ENCODE measurements around the gene DGUOK.
A peak's percentile ranks its signal among the peaks of the same experiment; 100 is the strongest.
"Not testable (repeated sequence)": the region's sequence is repeated elsewhere in the genome, so short reads cannot be mapped to it uniquely, and the experiment has no call there.

The DGUOK gene

DNA sequence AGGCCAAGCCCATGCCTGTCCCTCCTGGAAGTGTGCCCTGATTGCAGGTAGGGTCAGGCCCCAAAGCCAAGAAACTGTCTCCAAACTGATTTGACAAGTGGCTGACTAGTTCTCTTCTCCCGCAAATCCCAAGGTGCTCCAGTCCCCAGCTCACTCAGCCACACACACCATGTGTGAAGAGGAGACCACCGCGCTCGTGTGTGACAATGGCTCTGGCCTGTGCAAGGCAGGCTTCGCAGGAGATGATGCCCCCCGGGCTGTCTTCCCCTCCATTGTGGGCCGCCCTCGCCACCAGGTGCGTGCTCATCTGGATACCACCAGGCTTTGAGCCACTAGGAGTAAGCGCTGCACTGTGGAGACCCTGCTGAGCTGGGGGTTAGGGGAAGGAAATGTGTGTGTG is 25.5 kb upstream of the DGUOK start:
- DNase-seq, result no peak

DNA sequence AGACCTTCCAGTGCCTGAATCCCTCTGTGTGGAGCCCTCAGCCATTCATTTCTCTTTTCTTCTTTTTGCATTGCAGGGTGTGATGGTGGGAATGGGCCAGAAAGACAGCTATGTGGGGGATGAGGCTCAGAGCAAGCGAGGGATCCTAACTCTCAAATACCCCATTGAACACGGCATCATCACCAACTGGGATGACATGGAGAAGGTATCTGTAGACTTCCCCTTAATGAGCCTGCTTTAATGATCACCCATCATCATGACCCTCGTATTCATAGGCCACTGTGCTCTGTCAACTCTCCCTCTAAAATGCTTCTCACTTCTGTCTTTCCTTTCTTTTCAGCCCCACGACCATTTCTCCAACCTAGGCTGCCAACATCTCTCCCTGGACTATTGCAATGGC is 24.4 kb upstream of the DGUOK start:
- no peak for DNase-seq

DNA sequence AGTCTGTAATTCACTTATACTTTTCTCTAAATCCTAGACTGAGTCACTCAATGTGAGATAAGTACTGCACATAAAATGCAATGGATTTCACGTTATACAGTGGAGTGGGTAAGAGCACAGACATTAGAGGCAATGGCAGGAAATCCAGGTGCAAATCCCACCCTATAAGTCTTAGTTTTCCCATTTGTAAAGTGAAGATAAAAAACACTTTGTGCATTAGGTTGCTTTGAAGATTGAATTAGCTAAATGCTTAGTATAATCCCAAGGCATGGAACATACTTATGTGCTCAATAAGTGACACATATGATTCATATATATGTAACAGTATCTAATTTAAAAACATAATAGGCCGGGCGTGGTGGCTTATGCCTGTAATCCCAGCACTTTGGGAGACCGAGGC is 23.4 kb upstream of the DGUOK start:
- no peak for DNase-seq

DNA sequence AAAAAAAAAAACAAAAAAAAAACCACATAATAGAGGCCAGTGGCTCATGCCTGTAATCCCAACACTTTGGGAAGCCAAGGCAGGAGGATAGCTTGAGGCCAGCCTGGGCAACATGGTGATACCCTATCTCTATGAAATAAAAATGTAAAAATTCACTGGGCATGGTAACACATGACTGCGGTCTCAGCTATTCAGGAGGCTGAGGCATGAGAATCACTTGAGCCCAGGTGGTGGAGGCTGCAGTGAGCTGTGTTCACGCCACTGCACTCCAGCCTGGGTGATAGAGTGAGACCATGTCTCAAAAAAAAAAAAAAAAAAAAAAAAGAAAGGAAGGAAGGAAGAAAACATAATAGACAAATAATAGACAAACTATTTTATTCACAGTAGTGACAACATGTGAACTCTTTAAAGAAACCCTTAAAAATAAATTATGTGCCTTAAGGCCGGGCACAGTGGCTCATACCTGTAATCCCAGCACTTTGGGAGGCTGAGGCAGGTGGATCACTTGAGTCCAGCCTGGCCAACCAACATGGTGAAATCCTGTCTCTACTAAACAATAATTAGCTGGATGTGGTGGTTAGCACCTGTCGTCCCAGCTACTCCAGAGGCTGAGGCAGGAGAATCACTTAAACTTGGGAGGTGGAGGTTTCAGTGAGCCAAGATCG is 22.6 kb upstream of the DGUOK start:
- not testable (repeated sequence) for DNase-seq

DNA sequence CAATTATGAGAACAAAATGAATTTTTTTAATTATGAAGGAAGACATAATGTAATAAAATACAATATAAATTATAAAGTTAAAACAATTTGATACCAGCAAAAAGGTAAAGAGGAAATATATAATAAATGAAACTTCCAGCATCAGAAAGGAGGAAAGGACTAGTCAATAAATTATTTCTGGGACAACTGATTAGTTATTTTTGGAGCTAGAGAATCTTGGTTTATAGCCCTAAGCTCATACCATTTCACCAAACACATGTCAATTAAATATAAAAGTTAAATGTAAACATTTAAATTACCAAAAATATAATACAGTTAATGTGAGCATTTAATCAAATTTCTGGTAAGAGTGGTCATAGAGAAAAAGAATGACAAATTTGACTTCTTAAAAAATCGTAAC is 21.7 kb upstream of the DGUOK start:
- DNase-seq, result no peak

DNA sequence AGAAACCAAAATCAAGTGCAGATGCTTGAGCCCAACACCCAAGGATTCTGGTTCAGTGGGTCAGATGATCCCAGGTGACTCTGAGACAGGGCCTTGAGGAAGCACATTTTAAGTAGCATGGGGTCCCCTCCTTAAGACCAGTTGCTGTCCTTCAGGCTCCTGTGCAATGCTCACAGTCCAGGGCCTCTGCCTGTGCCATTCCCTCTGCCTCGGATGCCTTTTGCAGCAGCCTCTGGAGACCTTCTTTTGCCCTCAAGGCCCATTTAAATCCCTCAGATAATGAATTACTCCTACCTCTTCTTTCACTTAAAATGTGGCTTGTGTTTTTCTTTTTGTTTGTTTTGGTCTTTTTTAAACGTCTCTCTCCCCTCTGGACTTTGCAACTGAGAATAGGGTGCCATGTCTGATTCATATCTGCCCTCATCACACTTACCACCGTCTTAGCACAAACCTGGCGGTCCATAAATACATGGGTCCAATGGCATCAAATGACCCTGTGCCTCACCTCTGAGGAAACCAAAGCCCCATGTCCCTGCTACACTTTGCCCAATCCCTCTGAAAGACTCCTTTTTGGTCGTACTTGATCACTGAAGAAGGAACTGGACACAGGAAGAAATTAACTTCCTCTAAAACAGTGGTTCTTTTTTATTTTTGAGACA is 19.7 kb upstream of the DGUOK start:
- no peak for DNase-seq

DNA sequence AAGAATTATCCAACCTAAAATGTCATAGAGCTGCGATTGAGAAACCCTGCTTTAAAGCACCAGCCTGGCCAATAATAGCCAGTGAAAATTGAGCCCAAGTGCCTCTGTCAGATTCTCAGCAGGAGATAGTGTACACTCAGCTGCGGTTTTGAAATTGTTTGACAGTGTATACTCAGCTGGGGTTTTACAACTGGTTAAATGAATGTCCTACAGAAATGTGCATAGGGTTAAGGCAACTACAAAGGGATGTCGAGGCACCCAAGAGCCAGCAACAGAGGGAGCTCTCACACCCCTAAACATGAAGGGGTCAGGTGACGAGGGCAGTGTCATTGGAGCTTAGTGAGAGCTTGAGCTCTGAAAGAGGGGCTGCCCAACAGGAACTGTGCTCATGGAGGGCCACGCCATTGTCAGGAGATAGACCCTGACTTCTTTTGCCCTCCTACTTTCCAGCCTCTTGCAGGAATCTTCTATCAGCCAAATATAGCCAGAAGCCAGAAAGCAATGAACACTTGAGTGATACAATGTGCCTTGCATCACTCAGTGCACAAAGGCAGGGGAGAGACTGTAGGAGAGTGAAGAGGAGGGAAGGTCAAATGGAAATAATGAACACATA is 18.7 kb upstream of the DGUOK start:
- DNase-seq, result peak; percentile 58

DNA sequence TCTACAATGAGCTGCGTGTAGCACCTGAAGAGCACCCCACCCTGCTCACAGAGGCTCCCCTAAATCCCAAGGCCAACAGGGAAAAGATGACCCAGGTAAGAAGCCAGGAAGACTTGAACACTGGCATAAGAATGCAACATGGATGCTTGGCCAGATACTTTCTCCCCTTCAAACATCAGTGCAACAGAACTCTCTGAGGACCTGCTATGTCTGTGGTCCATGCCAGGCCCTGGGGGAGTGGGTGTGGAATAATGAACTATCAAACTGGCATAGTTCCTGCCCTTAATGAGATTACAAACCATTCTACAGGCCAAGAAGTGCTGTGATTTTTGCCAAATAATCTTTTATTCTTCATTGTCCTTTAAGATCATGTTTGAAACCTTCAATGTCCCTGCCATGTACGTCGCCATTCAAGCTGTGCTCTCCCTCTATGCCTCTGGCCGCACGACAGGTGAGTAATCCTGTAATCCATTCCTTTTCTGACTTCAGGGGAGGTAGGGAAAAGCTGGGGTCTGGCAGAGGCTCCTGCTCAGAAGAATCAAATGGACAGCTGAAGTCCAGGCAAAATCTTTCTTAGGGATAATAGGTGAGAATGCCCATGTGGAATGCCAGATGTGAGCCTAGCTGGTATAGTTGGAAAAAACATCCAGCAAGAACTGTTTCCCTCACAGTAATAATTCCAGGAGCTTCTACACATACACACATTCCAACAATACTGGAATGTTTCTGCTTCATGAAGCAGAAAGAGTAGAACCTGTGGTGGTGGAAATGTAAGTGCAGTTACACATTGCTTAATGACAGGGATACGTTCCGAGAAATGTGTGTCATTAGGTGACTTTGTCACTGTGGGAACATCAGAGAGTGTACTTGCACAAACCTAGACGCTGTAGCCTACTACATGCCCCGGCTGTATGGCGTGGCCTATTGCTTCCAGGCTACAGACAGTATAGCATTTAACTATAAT is 17.7 kb upstream of the DGUOK start:
- DNase-seq, result no peak

DNA sequence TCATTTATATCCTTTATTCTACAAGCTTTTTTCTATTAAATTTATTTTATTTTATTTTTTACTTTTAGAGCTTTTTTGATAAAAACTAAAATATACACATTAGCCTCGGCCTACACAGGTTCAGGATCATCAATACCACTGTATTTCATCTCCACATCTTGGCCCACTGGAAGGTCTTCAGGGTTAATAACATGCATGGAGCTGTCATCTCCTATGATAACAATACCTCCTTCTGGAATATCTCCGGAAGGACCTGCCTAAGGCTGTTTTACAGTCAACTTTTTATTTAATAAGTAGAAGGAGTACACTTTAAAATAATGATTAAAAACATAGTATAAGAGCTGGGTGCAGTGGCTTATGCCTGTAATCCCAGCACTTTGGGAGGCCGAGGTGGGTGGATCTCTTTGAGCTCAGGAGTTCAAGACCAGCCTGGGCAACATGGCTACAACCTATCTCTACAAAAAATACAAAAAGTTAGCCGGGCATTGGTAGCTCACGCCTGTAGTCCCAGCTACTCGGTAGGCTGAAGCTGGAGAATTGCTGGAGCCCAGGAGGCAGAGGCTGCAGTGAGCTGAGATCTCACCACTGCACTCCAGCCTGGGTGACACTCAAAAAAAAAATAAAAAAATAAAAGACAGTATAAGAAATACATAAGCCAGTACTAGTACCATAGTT is 15.7 kb upstream of the DGUOK start:
- no peak for DNase-seq

DNA sequence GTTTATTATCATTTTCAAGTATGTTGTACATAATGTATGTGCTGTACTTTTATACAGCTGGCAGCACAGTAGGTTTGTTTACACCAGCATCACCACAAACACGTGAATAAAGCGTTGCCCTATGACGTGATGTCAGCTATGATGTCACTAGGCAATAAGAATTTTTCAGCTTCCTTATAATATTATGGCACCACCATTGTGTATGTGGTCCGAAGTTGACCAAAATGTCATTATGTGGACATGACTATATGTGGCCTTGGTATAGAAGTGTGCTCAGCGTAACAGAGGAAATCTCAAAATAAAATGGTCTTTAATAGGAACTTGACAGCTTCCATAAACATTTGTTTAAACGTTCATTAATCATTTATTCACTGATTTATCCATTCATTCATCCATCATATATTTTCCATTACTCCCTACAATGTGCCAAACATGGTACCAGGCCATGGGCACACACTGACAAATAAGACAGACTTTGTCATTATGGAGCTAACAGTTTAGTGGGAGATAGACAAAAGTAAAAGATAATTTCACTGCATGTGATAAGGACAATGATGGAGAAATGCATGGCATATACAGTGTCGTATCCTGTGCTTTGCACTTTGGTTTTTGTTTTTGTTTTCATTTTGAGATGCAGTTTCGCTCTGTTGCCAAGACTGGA is 15.0 kb upstream of the DGUOK start:
- DNase-seq, result no peak

DNA sequence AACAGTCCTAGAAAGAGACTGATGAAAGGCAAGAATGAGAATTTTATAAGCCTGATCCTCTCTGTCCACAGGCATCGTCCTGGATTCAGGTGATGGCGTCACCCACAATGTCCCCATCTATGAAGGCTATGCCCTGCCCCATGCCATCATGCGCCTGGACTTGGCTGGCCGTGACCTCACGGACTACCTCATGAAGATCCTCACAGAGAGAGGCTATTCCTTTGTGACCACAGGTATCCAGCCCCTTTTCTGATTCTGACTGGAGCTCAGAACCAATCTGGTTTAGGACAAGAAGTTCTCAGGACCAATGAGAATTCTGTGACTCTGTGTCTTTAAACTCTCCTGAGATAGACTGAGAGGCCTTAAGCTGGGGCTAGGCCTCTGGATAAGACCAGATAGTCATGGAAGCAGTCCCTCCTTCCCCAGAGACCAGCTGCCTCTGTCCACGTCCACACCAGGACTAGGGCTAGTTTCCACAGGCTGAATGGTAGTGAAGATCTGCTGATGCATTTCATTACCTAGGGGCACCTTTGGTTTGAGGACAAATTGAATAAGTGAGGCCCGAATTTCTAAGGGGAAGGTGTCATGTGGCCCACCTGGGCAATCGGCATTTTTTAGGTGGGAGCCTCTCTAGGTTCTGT is 13.1 kb upstream of the DGUOK start:
- no peak for DNase-seq

DNA sequence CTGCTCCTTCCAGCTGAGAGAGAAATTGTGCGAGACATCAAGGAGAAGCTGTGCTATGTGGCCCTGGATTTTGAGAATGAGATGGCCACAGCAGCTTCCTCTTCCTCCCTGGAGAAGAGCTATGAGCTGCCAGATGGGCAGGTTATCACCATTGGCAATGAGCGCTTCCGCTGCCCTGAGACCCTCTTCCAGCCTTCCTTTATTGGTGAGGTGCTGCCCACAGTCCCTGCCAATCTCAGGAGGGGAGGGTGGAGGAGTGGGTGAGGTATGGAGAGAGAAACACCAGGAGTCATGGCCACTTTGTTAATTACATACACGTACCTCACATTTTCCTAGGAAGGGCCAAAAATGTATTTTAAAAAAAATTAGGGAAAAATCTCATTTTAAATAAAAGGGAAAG is 12.0 kb upstream of the DGUOK start:
- no peak for DNase-seq

DNA sequence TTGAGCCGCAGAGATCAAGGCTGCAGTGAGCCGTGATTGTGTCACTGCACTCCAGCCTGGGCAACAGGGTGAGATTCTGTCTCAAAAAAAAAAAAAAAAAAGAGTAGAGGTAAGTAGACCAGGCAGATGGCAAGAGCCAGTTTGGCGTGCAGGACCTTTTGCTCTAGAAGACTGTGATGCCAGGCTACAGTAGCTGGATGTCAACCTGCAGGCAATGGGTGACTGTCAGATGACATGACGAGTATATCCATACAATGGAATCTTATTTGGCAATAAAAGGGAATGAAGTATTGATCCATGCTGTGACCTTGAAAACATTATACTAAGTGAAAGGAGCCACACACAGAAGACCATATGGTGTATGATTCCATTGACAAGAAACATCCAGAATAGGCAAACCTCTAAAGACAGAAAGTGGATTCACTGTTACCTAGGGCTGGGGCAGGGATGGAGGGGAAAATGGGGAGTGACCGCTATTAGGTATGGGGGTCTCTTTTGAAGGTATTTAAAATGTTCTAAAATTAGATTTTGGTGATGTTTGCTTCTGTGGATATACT is 11.2 kb upstream of the DGUOK start:
- no peak for DNase-seq

DNA sequence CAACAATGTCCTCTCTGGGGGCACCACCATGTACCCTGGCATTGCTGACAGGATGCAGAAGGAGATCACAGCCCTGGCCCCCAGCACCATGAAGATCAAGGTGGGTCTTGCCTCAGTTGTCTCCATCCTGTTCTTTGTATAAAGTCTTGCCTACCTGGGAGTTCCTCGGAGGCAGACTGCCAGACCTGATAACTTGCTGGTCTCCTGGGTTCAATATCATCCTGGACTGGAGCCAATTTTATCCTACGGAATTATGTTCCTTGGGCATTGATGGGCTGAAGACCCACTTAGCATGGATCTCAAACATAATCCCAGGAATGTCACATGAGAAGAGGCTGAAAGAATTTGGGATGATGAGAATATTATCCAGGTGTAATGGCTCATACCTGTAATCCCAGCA is 10.0 kb upstream of the DGUOK start:
- DNase-seq, result no peak

DNA sequence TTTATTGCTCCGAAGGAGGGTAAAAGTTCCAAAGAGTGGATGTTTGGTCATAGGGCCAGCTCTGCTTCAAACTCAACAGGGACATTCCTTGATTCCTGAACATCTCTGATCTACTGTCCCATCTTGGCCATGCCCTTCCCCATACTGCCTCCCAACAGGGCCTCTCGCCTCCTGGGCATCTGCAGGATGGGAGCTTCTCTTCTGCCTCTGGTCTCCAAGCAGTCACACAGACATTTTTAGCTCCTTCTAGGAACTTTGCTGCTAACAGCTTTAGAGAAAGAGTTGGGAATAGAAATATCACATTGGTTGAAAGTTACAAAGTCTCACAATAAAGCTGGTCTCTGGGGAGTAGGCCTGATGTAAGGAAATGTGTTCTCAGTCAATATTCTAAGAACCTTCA is 9.4 kb upstream of the DGUOK start:
- no peak for DNase-seq

DNA sequence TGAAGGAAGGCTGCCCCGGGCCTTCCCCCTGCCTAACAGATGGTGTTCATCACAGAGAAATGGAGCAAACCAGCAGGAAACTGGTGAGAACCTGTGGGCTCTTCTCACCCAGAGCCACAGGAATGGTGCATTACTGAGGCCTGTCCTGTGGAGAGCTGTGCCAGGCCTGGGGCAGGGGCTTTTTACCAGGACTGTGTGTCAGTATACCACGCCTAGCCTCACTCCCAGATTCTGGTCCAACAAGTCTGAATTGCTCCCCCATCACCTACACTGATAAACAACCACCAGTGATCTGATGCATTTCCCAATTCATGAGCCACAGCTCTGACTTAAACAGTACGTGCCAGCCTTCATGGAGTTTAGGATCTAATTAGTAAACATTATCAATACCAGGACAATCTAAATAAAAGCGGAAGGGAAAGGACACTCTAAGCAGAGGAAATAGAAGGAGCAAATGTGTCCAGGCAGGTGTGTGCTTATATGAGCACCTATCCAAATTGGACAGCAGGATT is 8.9 kb upstream of the DGUOK start:
- DNase-seq, result no peak

DNA sequence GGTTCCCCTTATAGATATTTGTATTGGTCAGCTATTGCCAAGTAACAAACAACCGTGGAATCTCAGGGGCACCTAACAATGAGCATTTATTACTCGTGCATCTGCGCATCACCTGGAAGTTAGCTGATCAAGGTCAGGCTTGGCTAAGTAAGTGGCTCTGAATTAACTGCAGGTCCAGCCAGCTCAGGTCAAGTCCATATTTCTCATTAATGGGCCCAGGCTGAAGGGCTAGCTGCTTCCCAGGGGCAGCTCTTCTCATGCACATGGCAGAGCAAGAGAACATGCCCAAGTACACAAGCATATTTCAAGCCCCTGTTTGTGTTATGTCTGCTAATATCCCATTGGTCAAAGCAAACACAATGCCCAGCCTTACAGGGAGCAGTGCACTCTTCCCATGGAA is 7.8 kb upstream of the DGUOK start:
- no peak for DNase-seq

DNA sequence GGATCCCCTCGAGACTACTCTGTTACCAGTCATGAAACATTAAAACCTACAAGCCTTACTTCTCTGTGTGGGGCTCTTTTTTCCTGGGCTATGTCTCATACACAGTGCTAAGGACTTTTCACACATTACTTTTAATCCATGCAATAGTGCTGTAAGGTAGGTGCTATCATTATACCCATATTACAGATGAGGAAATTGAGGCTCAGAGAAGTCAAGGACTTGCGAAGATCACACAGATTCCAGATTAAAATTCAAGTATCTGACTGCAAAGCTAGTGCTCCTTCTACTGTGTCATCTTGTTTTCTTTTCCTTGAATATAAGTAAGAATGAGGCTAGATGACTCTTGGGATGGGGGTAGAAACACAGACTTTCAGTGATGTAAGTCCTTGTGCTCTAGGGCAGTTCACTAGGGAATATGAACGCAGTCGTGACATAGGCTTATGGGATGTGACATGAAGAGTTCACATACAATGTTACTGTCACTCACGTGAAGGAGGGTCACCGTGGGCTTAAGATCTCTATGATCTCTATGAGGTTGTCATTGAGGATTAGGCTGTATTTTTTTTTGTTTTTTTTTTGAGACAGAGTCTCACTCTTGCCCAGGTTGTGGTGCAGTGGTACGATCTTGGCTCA is 7.0 kb upstream of the DGUOK start:
- DNase-seq, result no peak

DNA sequence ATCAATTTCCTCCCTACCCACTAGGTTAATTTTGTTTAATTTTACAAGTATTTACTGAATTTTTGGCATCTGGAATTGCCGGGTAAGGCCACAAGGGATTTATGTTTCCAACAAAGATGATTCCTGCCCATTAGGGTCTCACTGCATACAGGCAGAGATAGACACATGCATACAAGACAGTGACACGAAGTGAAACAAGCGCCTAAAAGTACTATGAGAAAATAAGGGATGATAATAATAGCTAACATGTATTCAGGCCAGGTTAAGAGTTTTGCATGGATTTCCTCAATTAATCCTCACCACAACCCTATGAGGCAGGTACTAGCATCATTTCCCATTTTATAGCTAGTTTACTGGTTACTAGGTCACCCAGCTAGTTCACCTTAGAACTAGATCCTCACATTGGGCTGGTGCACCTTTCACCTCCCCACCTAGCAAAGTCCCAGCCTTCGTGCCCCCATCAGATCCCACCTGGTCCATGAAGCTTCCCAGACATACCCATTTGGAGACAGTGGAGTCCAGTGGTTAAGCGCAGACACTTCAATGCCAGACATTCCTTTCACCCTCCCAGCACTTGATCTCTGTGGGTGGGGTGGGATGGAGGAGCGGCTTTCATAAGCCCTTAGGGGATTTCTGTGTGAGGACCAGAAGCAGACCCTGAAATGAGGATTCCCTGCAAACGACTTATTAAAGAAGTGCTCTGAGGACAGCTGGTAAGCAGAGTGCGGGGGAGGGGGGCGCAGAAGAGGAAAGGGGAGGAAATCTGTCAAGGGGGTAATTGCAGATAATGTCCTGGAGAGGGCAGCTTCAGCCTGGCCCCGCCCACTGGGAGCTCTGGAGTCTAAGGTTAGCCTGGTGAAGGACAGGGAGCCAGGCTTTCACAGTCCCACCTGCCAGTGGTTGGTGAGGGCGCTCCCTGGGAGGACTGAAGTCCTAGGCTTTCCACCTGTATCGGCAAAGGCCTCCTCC is 5.8 kb upstream of the DGUOK start:
- DNase-seq, result peak; percentile 20

All from CD4-positive, alpha-beta T cell treated with Interferon gamma for 1 hour (primary cell).